Activated naive CD8-positive, alpha-beta T cell (primary cell): ENCODE results near the gene VNN1.

Experiments
- H3K27ac Mint-ChIP-seq: one replicate; pipeline ENCODE4 v1.8.0; 2021; ENCODE audit warnings: mixed read lengths
- H3K27me3 Mint-ChIP-seq: one replicate; pipeline ENCODE4 v1.8.0; 2021; ENCODE audit warnings: mixed read lengths
- H3K36me3 Mint-ChIP-seq: one replicate; pipeline ENCODE4 v1.8.0; 2021; ENCODE audit warnings: mixed read lengths
- H3K4me1 Mint-ChIP-seq: one replicate; pipeline ENCODE4 v1.8.0; 2021; ENCODE audit warnings: low read depth, mixed read lengths
- H3K4me3 Mint-ChIP-seq: one replicate; pipeline ENCODE4 v1.8.0; 2021; ENCODE audit warnings: mild to moderate bottlenecking, mixed read lengths
- H3K9me3 Mint-ChIP-seq: one replicate; pipeline ENCODE4 v1.8.0; 2021; ENCODE audit warnings: low read depth, mixed read lengths

VNN1 gene

DNA sequence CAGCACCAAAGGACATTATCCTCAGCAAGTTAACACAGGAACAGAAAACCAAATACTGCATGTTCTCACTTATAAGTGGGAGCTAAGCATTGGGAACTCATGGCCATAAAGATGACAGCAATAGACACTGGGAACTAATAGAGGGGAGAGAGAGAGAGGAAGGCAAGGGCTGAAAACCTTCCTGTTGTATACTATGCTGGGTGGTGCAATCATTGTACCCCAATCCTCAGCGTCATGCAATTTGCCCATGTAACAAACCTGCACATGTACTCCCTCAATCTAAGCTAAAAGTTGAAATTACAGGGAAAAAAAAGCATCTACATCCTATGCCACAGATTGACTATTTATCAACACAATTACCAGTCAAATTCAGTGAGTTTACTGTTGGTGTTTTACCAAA is 20.0 kb upstream of the VNN1 start:
- Mint-ChIP-seq H3K4me1 (peaks cover 12% of the 10 kb centered on the region), H3K4me3 (no peak overlapping the region), H3K27me3 (no peaks in the 10 kb centered on the region), H3K27ac (no peak overlapping the region), H3K36me3 (peaks cover 6% of the 10 kb centered on the region), H3K9me3 (peaks cover 5% of the 10 kb centered on the region)

DNA sequence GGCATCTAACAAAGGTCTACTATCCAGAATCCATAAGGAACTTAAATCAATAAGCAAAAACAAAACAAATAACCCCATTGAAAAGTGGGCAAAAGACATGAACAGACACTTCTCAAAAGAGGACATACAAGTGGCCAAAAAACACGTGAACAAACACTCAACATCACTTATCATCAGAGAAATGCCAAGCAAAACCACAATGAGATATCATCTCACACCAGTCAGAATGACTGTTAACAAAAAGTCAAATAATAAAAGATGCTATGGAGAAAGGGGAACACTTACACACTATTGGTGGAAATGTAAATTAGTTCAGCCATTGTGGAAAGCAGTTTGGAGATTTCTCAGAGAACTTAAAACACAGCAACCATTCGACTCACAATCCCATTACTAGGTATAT is 19.4 kb upstream of the VNN1 start:
- Mint-ChIP-seq H3K27ac (no peak overlapping the region), H3K4me1 (peaks cover 12% of the 10 kb centered on the region), H3K9me3 (peaks cover 3% of the 10 kb centered on the region), H3K36me3 (peaks cover 4% of the 10 kb centered on the region), H3K4me3 (no peak overlapping the region), H3K27me3 (no peaks in the 10 kb centered on the region)

DNA sequence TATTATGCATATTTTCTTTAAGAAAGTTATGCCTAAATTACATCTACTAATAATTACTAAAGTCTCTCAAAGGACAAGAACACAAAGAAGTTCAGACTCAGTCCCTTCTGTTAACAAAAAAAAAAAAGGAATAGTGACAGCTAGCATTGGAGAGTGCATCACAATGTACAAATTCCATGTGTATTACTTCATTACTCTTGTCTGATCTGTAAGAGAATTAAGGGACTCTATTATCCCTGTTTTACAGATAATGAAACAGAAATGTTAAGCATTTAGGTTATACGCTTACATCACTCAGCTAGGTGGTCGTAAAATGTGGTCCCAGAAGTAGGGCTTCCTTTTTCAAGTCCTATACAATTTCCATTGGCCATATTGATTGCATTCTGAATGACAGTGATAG is 17.2 kb upstream of the VNN1 start:
- Mint-ChIP-seq H3K36me3 (no peaks in the 10 kb centered on the region), H3K4me1 (peaks cover 2% of the 10 kb centered on the region), H3K27me3 (no peaks in the 10 kb centered on the region), H3K9me3 (no peaks in the 10 kb centered on the region), H3K4me3 (no peak overlapping the region), H3K27ac (no peak overlapping the region)

DNA sequence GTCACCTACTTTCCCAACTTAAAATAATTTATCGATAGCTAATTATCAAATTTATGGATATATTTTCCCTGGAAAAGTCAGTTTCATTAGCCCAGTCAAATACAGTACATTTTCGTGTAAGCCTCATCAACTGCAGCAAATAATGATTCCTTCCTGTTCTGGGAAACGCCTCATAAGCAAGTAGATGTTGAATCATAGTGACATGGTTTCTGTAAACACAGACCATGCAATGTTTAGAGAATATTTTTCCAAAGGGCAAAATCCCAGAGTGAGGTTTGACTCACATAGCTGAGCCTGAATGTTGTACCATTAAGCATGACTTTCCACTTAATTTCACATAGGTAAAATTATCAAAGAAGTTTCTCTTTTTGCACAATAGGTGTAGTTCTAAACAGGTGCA is 16.7 kb upstream of the VNN1 start:
- H3K4me1 Mint-ChIP-seq = no peaks in the 10 kb centered on the region
- H3K9me3 Mint-ChIP-seq = no peaks in the 10 kb centered on the region
- H3K36me3 Mint-ChIP-seq = no peaks in the 10 kb centered on the region
- no peaks in the 10 kb centered on the region for H3K27me3 Mint-ChIP-seq
- no peak overlapping the region for H3K27ac Mint-ChIP-seq
- no peak overlapping the region for H3K4me3 Mint-ChIP-seq

DNA sequence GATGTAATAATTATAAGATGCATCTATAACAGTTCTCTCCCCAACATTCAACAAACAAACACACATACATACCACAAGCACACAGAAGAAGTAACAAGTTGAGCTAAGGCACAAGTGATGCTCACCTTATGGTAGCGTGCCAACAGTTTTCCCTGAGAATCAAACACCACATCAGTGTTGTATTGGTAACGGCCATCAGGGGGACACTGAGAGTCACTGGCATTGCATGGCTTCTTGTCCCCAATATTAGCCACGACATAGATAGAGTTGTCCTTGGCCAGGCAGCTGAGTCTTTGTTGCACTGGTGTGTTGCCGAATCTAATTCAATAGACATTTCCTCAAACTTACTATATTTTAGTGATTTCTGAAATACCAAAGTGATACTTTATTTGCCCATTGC is 14.8 kb upstream of the VNN1 start:
- Mint-ChIP-seq H3K4me3 (no peak overlapping the region), H3K27ac (no peak overlapping the region), H3K36me3 (no peaks in the 10 kb centered on the region), H3K4me1 (no peaks in the 10 kb centered on the region), H3K27me3 (no peaks in the 10 kb centered on the region), H3K9me3 (no peaks in the 10 kb centered on the region)

DNA sequence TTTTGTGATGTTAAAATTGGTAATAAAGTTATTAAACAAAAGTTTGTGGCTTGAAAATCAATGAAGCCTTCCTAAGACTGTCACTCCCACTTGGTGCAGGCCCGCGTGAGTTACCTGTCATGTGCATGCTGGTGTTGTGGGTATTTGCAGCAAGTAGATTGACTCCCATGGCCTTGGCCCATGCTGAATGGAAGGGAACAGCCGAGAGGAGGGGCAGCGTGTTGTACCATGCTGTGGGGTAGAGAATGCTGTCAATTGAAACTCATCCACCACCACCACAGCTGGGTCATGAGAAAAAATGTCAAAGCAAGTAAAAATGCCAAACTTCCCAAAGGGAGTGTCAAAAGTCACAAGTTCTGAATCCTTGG is 12.7 kb upstream of the VNN1 start:
- H3K4me3 Mint-ChIP-seq = no peak overlapping the region
- no peaks in the 10 kb centered on the region for H3K4me1 Mint-ChIP-seq
- no peak overlapping the region for H3K27ac Mint-ChIP-seq
- no peaks in the 10 kb centered on the region for H3K9me3 Mint-ChIP-seq
- H3K27me3 Mint-ChIP-seq = no peaks in the 10 kb centered on the region
- H3K36me3 Mint-ChIP-seq = no peaks in the 10 kb centered on the region

DNA sequence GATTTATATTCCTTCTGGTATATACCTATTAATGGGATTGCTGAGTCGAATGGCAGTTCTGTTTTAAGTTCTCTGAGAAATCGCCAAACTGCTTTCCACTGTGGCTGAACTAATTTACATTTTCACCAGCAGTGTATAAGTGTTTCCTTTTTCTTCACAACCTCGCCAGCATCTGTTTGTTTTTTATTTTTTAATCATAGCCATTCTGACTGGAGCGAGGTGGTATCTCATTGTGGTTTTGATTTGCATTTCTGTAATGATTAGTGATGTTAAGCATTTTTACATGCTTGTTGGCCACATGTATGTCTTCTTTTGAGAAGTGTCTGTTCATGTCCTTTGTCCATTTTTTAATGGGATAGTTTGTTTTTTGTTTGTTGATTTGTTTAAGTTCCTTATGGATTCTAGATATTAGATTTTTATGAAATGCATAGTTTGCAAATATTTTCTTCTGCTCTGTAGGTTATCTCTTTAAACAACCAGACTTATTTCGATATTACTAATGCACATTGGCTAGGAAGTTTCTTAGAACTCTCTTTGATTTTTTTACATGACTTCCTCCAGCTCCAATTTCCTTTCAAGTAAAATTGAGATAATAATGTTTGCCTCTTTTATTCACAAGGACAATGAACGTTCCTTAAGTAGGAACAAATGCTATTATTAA is 12.2 kb upstream of the VNN1 start:
- Mint-ChIP-seq H3K9me3 (no peaks in the 10 kb centered on the region), H3K27ac (no peak overlapping the region), H3K4me1 (no peaks in the 10 kb centered on the region), H3K27me3 (no peaks in the 10 kb centered on the region), H3K4me3 (no peak overlapping the region), H3K36me3 (no peaks in the 10 kb centered on the region)

DNA sequence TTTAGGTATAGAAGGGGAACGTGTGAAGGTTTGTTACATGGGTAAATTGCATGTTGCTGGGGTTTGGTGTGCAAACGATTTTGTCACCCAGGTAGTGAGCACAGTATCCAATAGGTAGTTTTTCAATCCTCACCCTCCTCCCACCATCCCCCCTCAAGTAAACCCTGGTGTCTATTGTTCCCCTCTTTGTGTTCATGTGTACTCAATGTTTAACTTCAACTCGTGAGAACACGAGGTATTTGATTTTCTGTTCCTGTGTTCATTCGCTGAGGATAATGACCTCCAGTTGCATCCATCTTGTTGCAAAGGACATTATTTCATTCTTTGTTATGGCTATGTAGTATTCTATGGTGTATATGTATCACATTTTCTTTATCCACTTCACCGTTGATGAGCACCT is 11.6 kb upstream of the VNN1 start:
- Mint-ChIP-seq H3K9me3 (no peaks in the 10 kb centered on the region), H3K27me3 (no peaks in the 10 kb centered on the region), H3K4me3 (no peak overlapping the region), H3K36me3 (no peaks in the 10 kb centered on the region), H3K27ac (no peak overlapping the region), H3K4me1 (no peaks in the 10 kb centered on the region)

DNA sequence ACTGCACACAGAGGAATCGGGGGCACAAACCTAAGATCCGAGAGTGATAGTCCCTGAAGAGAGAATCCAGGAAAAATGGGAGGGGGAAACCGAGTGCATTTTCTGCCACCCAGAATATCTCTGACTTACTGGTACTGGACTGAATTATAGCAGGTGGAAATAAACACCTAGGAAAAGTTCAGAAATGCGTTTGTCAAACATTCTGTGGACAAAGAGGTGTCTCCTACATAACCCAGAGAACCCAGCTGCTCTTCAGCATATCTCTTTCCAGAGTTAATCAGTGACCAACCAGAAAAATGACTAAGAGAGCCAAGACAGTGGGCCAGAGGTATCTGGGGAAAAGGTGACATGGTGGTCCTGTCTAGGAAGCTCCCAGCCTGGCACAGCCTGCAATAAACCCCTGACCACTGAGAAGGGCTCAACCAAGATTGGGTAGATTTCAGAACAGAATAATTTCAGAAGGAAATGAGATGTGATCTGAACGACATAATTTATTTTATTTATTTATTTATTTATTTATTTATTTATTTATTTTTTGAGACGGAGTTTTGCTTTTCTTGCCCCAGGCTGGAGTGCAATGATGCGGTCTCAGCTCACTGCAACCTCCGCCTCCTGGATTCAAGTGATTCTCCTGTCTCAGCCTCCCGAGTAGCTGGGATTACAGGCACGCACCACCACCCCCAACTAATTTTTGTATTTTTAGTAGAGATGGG is 6.0 kb upstream of the VNN1 start:
- no peaks in the 10 kb centered on the region for H3K9me3 Mint-ChIP-seq
- H3K4me1 Mint-ChIP-seq = no peaks in the 10 kb centered on the region
- H3K4me3 Mint-ChIP-seq = no peak overlapping the region
- peaks cover 4% of the 10 kb centered on the region for H3K27me3 Mint-ChIP-seq
- H3K27ac Mint-ChIP-seq = no peak overlapping the region
- H3K36me3 Mint-ChIP-seq = no peaks in the 10 kb centered on the region

DNA sequence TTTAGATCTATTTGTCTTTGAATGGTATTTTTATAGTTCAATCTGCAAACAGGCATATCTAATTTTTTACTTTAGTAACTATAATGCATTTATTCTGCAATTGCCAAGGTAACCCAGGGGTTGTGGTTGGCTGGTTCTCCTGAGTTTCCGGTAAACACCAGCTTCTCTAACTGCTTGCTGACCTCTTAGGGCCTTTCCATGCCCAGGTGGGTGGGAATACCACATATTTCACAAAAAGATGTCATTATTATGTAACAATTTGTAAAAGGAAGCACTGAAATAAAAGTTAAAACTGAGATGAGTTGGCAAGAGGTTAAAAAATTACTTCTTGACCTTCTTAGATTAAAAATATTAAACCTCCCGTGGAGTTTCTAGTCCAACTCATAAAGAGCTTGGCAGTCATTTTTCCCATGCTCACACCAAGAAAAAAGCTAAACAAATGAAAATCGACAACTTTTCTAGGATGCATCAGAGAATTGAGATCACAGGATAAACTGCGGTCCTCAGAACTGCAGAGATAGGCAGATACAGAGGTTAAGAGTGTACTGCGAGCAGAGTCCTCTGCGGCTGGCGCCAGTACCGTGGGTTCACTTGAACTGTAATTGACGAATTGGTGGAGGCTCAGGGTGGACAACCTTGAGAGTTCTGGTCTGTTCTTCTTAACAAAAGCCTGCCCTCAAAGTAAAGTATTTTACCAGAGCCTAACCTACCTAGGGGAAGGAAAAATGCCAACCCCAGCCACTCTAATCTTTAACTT is 2.2 kb upstream of the VNN1 start:
- Mint-ChIP-seq H3K4me3 (no peak overlapping the region), H3K4me1 (no peaks in the 10 kb centered on the region), H3K9me3 (no peaks in the 10 kb centered on the region), H3K27me3 (peaks cover 9% of the 10 kb centered on the region), H3K27ac (no peak overlapping the region), H3K36me3 (no peaks in the 10 kb centered on the region)

DNA sequence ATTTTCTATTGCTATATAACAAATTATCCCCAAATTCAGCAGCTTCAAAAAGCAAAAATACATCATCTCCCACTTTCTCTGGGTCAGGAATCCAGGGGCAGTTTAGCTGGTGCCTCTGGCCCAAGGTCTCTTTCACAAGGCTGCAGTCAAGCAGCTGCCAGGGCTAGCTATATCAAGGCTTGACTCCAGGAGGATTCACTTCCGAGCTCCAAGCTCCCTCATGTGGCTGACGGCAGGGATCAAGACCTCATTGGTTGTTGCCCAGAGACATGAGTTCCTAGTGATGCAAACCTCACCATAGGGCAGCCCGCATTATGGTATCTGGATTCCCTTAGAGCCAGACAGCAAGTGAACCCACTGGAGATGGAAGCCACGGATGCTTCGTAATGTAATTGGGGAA is 1.3 kb upstream of the VNN1 start:
- H3K36me3 Mint-ChIP-seq = no peaks in the 10 kb centered on the region
- H3K9me3 Mint-ChIP-seq = no peaks in the 10 kb centered on the region
- H3K27ac Mint-ChIP-seq = no peak overlapping the region
- H3K4me3 Mint-ChIP-seq = no peak overlapping the region
- no peaks in the 10 kb centered on the region for H3K4me1 Mint-ChIP-seq
- peaks cover 12% of the 10 kb centered on the region for H3K27me3 Mint-ChIP-seq

DNA sequence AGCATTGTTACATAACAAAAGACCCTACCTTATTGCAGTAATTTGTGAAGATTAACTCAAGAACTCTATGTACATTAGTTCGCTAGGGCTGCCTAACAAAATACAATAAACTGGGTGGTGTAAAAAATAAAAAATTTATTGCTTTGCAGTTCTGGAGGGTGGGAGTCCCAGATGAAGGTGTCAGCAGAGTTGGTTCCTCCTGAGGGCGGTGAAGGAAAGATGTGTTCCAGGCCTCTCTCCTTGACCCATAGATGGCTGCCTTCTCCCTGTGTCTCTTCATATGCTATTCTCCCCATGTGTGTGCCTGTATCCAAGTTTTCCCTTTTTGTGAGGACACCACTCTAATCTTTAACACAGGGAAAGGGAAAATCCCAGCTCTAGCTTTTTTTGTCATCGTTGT is 305 bp upstream of the VNN1 start:
- H3K36me3 Mint-ChIP-seq = no peaks in the 10 kb centered on the region
- H3K27me3 Mint-ChIP-seq = peaks cover 12% of the 10 kb centered on the region
- H3K27ac Mint-ChIP-seq = no peak overlapping the region
- no peaks in the 10 kb centered on the region for H3K4me1 Mint-ChIP-seq
- H3K4me3 Mint-ChIP-seq = no peak overlapping the region
- H3K9me3 Mint-ChIP-seq = no peaks in the 10 kb centered on the region

DNA sequence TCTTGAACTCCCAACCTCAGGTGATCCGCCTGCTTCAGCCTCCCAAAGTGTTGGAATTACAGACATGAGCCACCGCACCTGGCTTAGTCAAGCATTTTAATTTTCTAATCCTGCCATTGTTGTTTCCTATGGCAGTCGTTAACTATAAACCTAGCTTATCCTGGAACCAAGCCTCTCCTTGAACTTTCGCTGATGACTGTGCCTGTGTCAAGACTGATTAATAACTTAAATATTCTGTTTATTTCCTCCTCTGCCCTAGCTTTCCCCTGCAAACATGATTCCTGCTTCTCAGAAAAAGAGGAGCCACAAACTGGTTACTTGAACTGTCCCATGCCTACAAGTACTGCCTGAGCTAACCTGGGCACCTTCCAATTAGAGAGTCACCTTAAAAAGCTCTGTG is 1.5 kb downstream of the VNN1 start:
- Mint-ChIP-seq H3K36me3 (no peaks in the 10 kb centered on the region), H3K9me3 (no peaks in the 10 kb centered on the region), H3K4me3 (no peak overlapping the region), H3K27me3 (peaks cover 18% of the 10 kb centered on the region), H3K27ac (no peak overlapping the region), H3K4me1 (no peaks in the 10 kb centered on the region)

DNA sequence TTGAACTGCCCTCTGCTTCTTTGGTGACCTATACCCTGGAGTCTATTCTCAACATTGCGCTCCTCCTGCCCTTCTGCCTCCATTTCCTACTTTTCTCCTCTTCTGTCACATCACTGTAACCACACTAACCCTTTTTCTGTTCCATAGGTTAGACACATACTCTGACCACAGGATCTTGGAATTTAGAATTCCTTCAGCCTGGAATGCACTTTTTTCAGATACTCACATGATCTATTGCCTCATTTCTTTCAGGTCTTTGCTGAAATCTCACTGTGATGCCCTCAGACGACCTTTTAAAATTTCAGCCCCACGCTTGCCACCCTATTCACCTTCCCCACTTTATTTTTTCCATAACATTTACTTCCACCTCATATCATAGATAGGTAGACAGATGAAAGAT is 5.1 kb downstream of the VNN1 start:
- H3K4me3 Mint-ChIP-seq = no peak overlapping the region
- peaks cover 19% of the 10 kb centered on the region for H3K9me3 Mint-ChIP-seq
- H3K36me3 Mint-ChIP-seq = no peaks in the 10 kb centered on the region
- H3K27ac Mint-ChIP-seq = no peak overlapping the region
- H3K27me3 Mint-ChIP-seq = peaks cover 24% of the 10 kb centered on the region
- no peaks in the 10 kb centered on the region for H3K4me1 Mint-ChIP-seq

DNA sequence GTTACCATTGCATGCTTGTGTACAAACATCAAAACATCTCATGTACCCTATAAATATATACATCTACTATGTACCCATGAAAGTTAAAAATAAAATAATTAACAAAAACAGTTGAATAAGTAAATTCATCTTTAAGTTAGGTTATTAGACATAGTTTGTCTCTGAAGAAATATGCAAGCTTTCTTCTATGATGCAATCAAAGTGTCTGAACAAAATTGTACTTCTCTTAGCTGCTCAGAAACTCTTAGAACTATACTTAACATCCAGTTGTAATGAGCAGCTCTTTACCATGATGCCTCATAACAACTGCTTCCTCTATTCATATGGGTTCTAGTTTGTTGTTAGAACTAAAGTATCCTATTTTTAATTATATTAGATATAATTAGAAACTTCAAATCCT is 5.9 kb downstream of the VNN1 start:
- no peak overlapping the region for H3K4me3 Mint-ChIP-seq
- H3K36me3 Mint-ChIP-seq = no peaks in the 10 kb centered on the region
- peaks cover 24% of the 10 kb centered on the region for H3K9me3 Mint-ChIP-seq
- no peak overlapping the region for H3K27ac Mint-ChIP-seq
- no peaks in the 10 kb centered on the region for H3K4me1 Mint-ChIP-seq
- peaks cover 24% of the 10 kb centered on the region for H3K27me3 Mint-ChIP-seq
